Measurements from ENCODE around the gene FBXL22.

Gene FBXL22

GRCh38 chr15:63555507-63555906 is 41.7 kb upstream of the FBXL22 start:
- ChIA-PET POLR2A (no interaction called here), CTCF (no interaction called here)
- TF ChIP-seq TCF7L2 (IDR thresholded peaks at IDR 0.05; ENCODE audit: borderline replicate concordance, low read depth, low read length) (no peak), ZNF292 (tag by site-specific recombination; IDR thresholded peaks at IDR 0.05; ENCODE audit: borderline replicate concordance, low read depth) (no peak), ZSCAN30 (tag by site-specific recombination; IDR thresholded peaks at IDR 0.05) (no peak), ZNF302 (tag by site-specific recombination; IDR thresholded peaks at IDR 0.05; ENCODE audit: low read depth) (no peak), IKZF3 (tag by site-specific recombination; IDR thresholded peaks at IDR 0.05) (no peak), ZNF792 (tag by site-specific recombination; IDR thresholded peaks at IDR 0.05) (no peak), ZNF140 (tag by site-specific recombination; IDR thresholded peaks at IDR 0.05) (no peak), ZNF701 (tag by site-specific recombination; IDR thresholded peaks at IDR 0.05) (no peak), ZNF645 (tag by site-specific recombination; IDR thresholded peaks at IDR 0.05) (no peak), ZNF791 (tag by site-specific recombination; IDR thresholded peaks at IDR 0.05) (no peak), ZNF624 (tag by site-specific recombination; IDR thresholded peaks at IDR 0.05) (no peak), ZNF426 (tag by site-specific recombination; IDR thresholded peaks at IDR 0.05) (no peak)
- no peak overlapping the region for H3K4me3 ChIP-seq (ENCODE audit: low read depth, low read length)
- H3K9me3 ChIP-seq (ENCODE audit: control insufficient read depth, insufficient read depth, low read depth, low read length), result no peaks in the 10 kb centered on the region
- H3K36me3 ChIP-seq (ENCODE audit: control insufficient read depth in 2 of 2, insufficient read depth in 1 of 2, low read length in 2 of 2), result peaks cover 0 to 10% of the 10 kb centered on the region in 2 experiments; a peak in 2 of 3 replicates
- peaks cover 18% of the 10 kb centered on the region; the same call in 1 of the 2 replicates for H3K4me1 ChIP-seq (ENCODE audit: control insufficient read depth, insufficient read depth, low read length)
- H3K27ac ChIP-seq (ENCODE audit: extremely low read depth, low read depth, low read length), result no peak overlapping the region

- peaks cover 0 to 17% of the 10 kb centered on the region in 2 experiments; a peak in 2 of 3 replicates for H3K36me3 ChIP-seq (ENCODE audit: control insufficient read depth in 2 of 2, insufficient read depth in 1 of 2, low read length in 2 of 2)
- TF ChIP-seq ZNF777 (tag by site-specific recombination; IDR thresholded peaks at IDR 0.05; ENCODE audit: borderline replicate concordance), result no peak
- no peak for TF ChIP-seq BCL11A (tag by site-specific recombination; IDR thresholded peaks at IDR 0.05; ENCODE audit: low read depth)
- TF ChIP-seq ZNF350 (tag by site-specific recombination; IDR thresholded peaks at IDR 0.05), result no peak
- TF ChIP-seq ZNF558 (tag by site-specific recombination; IDR thresholded peaks at IDR 0.05), result no peak
- H3K4me1 ChIP-seq (ENCODE audit: control insufficient read depth, insufficient read depth, low read length), result peaks cover 17% of the 10 kb centered on the region; the same call in 1 of the 2 replicates
- ChIA-PET POLR2A (interaction anchor here (1.2 kb wide), 1 partner anchor 52 kb away, joined by 5 read pairs; the partner anchor contains the start of gene USP3), CTCF (interaction anchor here (0.5 kb wide), 1 partner anchor 10 kb away, joined by 3 read pairs; no protein-coding TSS in a partner anchor)
- H3K4me3 ChIP-seq (ENCODE audit: low read depth, low read length), result no peak overlapping the region
- H3K9me3 ChIP-seq (ENCODE audit: control insufficient read depth, insufficient read depth, low read depth, low read length), result no peaks in the 10 kb centered on the region
- H3K27ac ChIP-seq (ENCODE audit: extremely low read depth, low read depth, low read length), result no peak overlapping the region
Measured at GRCh38 chr15:63556246-63556645, 40.9 kb upstream of the FBXL22 start.

GRCh38 chr15:63556736-63557135 is 40.5 kb upstream of the FBXL22 start:
- peaks cover 15% of the 10 kb centered on the region; the same call in 1 of the 2 replicates for H3K4me1 ChIP-seq (ENCODE audit: control insufficient read depth, insufficient read depth, low read length)
- H3K36me3 ChIP-seq (ENCODE audit: control insufficient read depth in 2 of 2, insufficient read depth in 1 of 2, low read length in 2 of 2), result peaks cover 0 to 22% of the 10 kb centered on the region in 2 experiments; a peak in 2 of 3 replicates
- ChIA-PET CTCF (interaction anchor here (0.5 kb wide), 1 partner anchor 10 kb away, joined by 3 read pairs; no protein-coding TSS in a partner anchor), POLR2A (interaction anchor here (1.2 kb wide), 1 partner anchor 52 kb away, joined by 5 read pairs; the partner anchor contains the start of gene USP3)
- no peak overlapping the region for H3K27ac ChIP-seq (ENCODE audit: extremely low read depth, low read depth, low read length)
- H3K9me3 ChIP-seq (ENCODE audit: control insufficient read depth, insufficient read depth, low read depth, low read length), result no peaks in the 10 kb centered on the region
- no peak overlapping the region for H3K4me3 ChIP-seq (ENCODE audit: low read depth, low read length)
- TF ChIP-seq REST (tag by site-specific recombination; IDR thresholded peaks at IDR 0.05), result no peak
- no peak for TF ChIP-seq GFI1B (tag by site-specific recombination; IDR thresholded peaks at IDR 0.05)
- TF ChIP-seq ZNF621 (tag by site-specific recombination; IDR thresholded peaks at IDR 0.05), result no peak
- TF ChIP-seq ZNF280C (tag by site-specific recombination; IDR thresholded peaks at IDR 0.05), result no peak
- TF ChIP-seq ZBTB7A (tag by site-specific recombination; IDR thresholded peaks at IDR 0.05; ENCODE audit: low read depth), result no peak
- TF ChIP-seq ZNF670 (tag by site-specific recombination; IDR thresholded peaks at IDR 0.05; ENCODE audit: low read depth), result no peak
- TF ChIP-seq KLF9 (tag by site-specific recombination; IDR thresholded peaks at IDR 0.05; ENCODE audit: low read depth), result no peak
- no peak for TF ChIP-seq SALL2 (tag by site-specific recombination; IDR thresholded peaks at IDR 0.05; ENCODE audit: borderline replicate concordance)
- no peak for TF ChIP-seq ZNF223 (tag by site-specific recombination; IDR thresholded peaks at IDR 0.05)
- TF ChIP-seq ZNF529 (tag by site-specific recombination; IDR thresholded peaks at IDR 0.05; ENCODE audit: insufficient replicate concordance), result no peak
- TF ChIP-seq ZBTB48 (tag by site-specific recombination; IDR thresholded peaks at IDR 0.05), result no peak
